H9 (cell line): ENCODE data around the gene GRIA1. TPM values are rescaled to one million over a fixed set of nuclear protein-coding genes. Genes with fewer than 3 reads are reported as not detected.

Source experiments
- DNase-seq: peaks from one replicate; pipeline ENCODE4 v3.0.0-alpha.2; 2017
- H2AFZ ChIP-seq: one replicate; pipeline ENCODE4 v1.6.1; 2013; ENCODE audit warnings: mild to moderate bottlenecking, low read length, control low read depth, moderate library complexity
- H2AK5ac ChIP-seq: 2 replicates; pipeline ENCODE4 v1.6.1; 2013; ENCODE audit warnings: low read length, control low read depth, mixed read lengths; ENCODE audit not compliant: insufficient read length
- H2BK120ac ChIP-seq: one replicate; pipeline ENCODE4 v1.6.1; 2013; ENCODE audit warnings: low read depth, mild to moderate bottlenecking, low read length, control low read depth, inconsistent platforms; ENCODE audit not compliant: poor library complexity, severe bottlenecking
- H2BK12ac ChIP-seq: 2 replicates; pipeline ENCODE4 v1.6.1; 2013; ENCODE audit warnings: low read length, control low read depth, mixed read lengths, low read depth; ENCODE audit not compliant: insufficient read length
- H2BK15ac ChIP-seq: 2 replicates; pipeline ENCODE4 v1.6.1; 2013; ENCODE audit warnings: low read depth, low read length, control low read depth
- H2BK20ac ChIP-seq: one replicate; pipeline ENCODE4 v1.6.1; 2013; ENCODE audit warnings: low read depth, mild to moderate bottlenecking, low read length, control low read depth, inconsistent platforms; ENCODE audit not compliant: poor library complexity, severe bottlenecking
- H2BK5ac ChIP-seq: 2 replicates; pipeline ENCODE4 v1.6.1; 2013; ENCODE audit warnings: low read length, control low read depth, mixed read lengths; ENCODE audit not compliant: insufficient read length
- H3K14ac ChIP-seq: 2 replicates; pipeline ENCODE4 v1.6.1; 2013; ENCODE audit warnings: low read length, control low read depth; ENCODE audit not compliant: insufficient read depth
- H3K18ac ChIP-seq: 2 replicates; pipeline ENCODE4 v1.6.1; 2013; ENCODE audit warnings: low read depth, mild to moderate bottlenecking, mixed read lengths, low read length, control low read depth; ENCODE audit not compliant: insufficient read length
- H3K23ac ChIP-seq: 2 replicates; pipeline ENCODE4 v1.6.1; 2013; ENCODE audit warnings: low read length, control low read depth, mixed read lengths, low read depth; ENCODE audit not compliant: insufficient read length
- H3K23me2 ChIP-seq: 2 replicates; pipeline ENCODE4 v1.6.1; 2013; ENCODE audit warnings: low read depth, mild to moderate bottlenecking, mixed read lengths, low read length, control low read depth; ENCODE audit not compliant: insufficient read length, poor library complexity, severe bottlenecking
- H3K27ac ChIP-seq: 2 replicates; pipeline ENCODE4 v1.5.1; 2013; ENCODE audit warnings: low read length, control low read depth, mixed read lengths, low read depth; ENCODE audit not compliant: insufficient read length
- H3K27me3 ChIP-seq: 2 replicates; pipeline ENCODE4 v1.6.1; 2013; ENCODE audit warnings: low read length, control low read depth, inconsistent platforms; ENCODE audit not compliant: insufficient read depth
- H3K4ac ChIP-seq: 2 replicates; pipeline ENCODE4 v1.6.1; 2013; ENCODE audit warnings: low read depth, mild to moderate bottlenecking, control low read depth, inconsistent platforms, low read length, moderate library complexity
- H3K4me1 ChIP-seq: 2 replicates; pipeline ENCODE4 v1.6.1; 2013; ENCODE audit warnings: low read length, control low read depth, inconsistent platforms; ENCODE audit not compliant: insufficient read depth
- H3K4me2 ChIP-seq: 2 replicates; pipeline ENCODE4 v1.6.1; 2013; ENCODE audit warnings: low read length, control low read depth, mixed read lengths; ENCODE audit not compliant: insufficient read length, insufficient read depth
- H3K56ac ChIP-seq: 2 replicates; pipeline ENCODE4 v1.6.1; 2013; ENCODE audit warnings: low read depth, mild to moderate bottlenecking, mixed read lengths, low read length, control low read depth; ENCODE audit not compliant: insufficient read length
- H3K79me1 ChIP-seq: 2 replicates; pipeline ENCODE4 v1.6.1; 2013; ENCODE audit warnings: low read depth, mild to moderate bottlenecking, moderate library complexity, low read length, control low read depth, inconsistent platforms; ENCODE audit not compliant: insufficient read depth, poor library complexity, severe bottlenecking
- H3K79me2 ChIP-seq: 2 replicates; pipeline ENCODE4 v1.6.1; 2013; ENCODE audit warnings: low read length, control low read depth, inconsistent platforms; ENCODE audit not compliant: insufficient read depth
- H3K9ac ChIP-seq: 2 replicates; pipeline ENCODE4 v1.6.1; 2013; ENCODE audit warnings: low read length, control low read depth, mixed read lengths; ENCODE audit not compliant: insufficient read length; ENCODE audit errors: extremely low read depth
- H3K9me3 ChIP-seq: one replicate; pipeline ENCODE4 v1.6.1; 2013; ENCODE audit warnings: low read depth, low read length, inconsistent platforms; ENCODE audit not compliant: control insufficient read depth
- H3T11ph ChIP-seq: one replicate; pipeline ENCODE4 v1.6.1; 2013; ENCODE audit warnings: mild to moderate bottlenecking, low read length, control low read depth, inconsistent platforms
- H4K20me1 ChIP-seq: one replicate; pipeline ENCODE4 v1.6.1; 2013; ENCODE audit not compliant: control insufficient read depth, insufficient read length, insufficient read depth
- H4K5ac ChIP-seq: 2 replicates; pipeline ENCODE4 v1.6.1; 2013; ENCODE audit warnings: low read depth, mild to moderate bottlenecking, mixed read lengths, low read length, control low read depth; ENCODE audit not compliant: insufficient read length
- H4K8ac ChIP-seq: replicated peaks from 2 replicates; pipeline ENCODE4 v1.6.1; 2013; ENCODE audit warnings: low read length, control low read depth, mixed read lengths, low read depth; ENCODE audit not compliant: insufficient read length
- H4K91ac ChIP-seq: 2 replicates; pipeline ENCODE4 v1.6.1; 2013; ENCODE audit warnings: low read depth, mild to moderate bottlenecking, moderate library complexity, mixed read lengths, low read length, control low read depth; ENCODE audit not compliant: insufficient read length
- H3K27ac Mint-ChIP-seq, 3 experiments: 2 replicates in 2 of 3; 3 replicates in 1 of 3; pipeline ENCODE4 v1.8.0; 2020 to 2021; ENCODE audit warnings: mixed read lengths in 3 of 3, mild to moderate bottlenecking in 1 of 3, moderate library complexity in 1 of 3
- H3K27me3 Mint-ChIP-seq: 2 replicates; pipeline ENCODE4 v1.8.0; 2021; ENCODE audit warnings: low read depth, mild to moderate bottlenecking, moderate library complexity, mixed read lengths
- H3K36me3 Mint-ChIP-seq, 3 experiments: 2 replicates in 2 of 3; 3 replicates in 1 of 3; pipeline ENCODE4 v1.8.0; 2020 to 2021; ENCODE audit warnings: low read depth in 3 of 3, mixed read lengths in 3 of 3; ENCODE audit not compliant: insufficient read depth in 1 of 3
- H3K4me1 Mint-ChIP-seq, 2 experiments: 2 replicates each; pipeline ENCODE4 v1.8.0; 2020; ENCODE audit warnings: mixed read lengths in 2 of 2
- H3K4me3 Mint-ChIP-seq, 2 experiments: 2 replicates in 1 of 2; 3 replicates in 1 of 2; pipeline ENCODE4 v1.8.0; 2020 to 2021; ENCODE audit warnings: mild to moderate bottlenecking in 2 of 2, mixed read lengths in 2 of 2, moderate library complexity in 1 of 2
- H3K9me3 Mint-ChIP-seq, 2 experiments: 2 replicates in 1 of 2; 3 replicates in 1 of 2; pipeline ENCODE4 v1.8.0; 2020; ENCODE audit warnings: mild to moderate bottlenecking in 2 of 2, mixed read lengths in 2 of 2, moderate library complexity in 1 of 2
- WGBS: extraction: QIAGEN DNeasy Blood & Tissue Kit; methylation state at CpG from one replicate; pipeline ENCODE4 v1.1.7; 2013; ENCODE audit warnings: missing lambda C conversion rate, low lambda C conversion rate, mixed read lengths; ENCODE audit not compliant: insufficient read length; ENCODE audit errors: extremely low coverage; 5-methylcytosine and 5-hydroxymethylcytosine counted together
- total RNA-seq: library from RNA; stranded (reverse); gene quantifications from 2 replicates; pipeline ENCODE4 v1.2.1, GENCODE V29; 2021
- TF ChIP-seq, protein P1 (sequence below): fragments of 200-600 bp; sonication (generic); conservative IDR thresholded peaks from 3 replicates; pipeline ENCODE4 v1.8.0; 2021; ENCODE audit warnings: antibody characterized with exemption, mild to moderate bottlenecking

Gene GRIA1
- total RNA-seq, 1 experiment from 2014 or later: 0.52 TPM

DNA sequence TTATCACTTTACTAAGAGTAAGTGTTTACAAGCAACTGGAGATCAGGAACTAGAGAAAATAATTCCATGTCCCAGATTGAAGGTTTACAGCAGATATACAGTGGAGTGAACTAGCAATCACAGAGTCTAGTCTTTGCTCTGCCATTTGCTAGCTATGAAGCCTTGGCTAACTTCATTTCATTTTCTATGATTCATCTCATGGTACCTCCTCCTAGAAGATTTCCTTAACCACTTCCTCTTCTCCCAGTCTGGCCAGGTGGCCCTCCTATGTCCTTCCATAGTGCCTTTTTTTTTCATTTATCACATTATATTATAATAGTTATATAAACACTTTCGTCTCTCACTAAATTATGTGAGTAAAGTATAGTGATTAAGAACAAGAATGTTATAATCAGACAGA lies 52.1 kb downstream of the GRIA1 start:
- Histone ChIP-seq H3K9me3 (no peaks in the 10 kb centered on the region), H2BK20ac (no peak overlapping the region), H2AFZ (no peak overlapping the region)

More for the DNA sequence above, 52.1 kb downstream of the GRIA1 start:
- H3K4ac ChIP-seq: no peak overlapping the region
- TF ChIP-seq, protein P1, sequence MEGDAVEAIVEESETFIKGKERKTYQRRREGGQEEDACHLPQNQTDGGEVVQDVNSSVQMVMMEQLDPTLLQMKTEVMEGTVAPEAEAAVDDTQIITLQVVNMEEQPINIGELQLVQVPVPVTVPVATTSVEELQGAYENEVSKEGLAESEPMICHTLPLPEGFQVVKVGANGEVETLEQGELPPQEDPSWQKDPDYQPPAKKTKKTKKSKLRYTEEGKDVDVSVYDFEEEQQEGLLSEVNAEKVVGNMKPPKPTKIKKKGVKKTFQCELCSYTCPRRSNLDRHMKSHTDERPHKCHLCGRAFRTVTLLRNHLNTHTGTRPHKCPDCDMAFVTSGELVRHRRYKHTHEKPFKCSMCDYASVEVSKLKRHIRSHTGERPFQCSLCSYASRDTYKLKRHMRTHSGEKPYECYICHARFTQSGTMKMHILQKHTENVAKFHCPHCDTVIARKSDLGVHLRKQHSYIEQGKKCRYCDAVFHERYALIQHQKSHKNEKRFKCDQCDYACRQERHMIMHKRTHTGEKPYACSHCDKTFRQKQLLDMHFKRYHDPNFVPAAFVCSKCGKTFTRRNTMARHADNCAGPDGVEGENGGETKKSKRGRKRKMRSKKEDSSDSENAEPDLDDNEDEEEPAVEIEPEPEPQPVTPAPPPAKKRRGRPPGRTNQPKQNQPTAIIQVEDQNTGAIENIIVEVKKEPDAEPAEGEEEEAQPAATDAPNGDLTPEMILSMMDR: no peak
- no peaks in the 10 kb centered on the region for H3K36me3 Mint-ChIP-seq
- no peak overlapping the region for H3K4me2 ChIP-seq
- H2BK15ac ChIP-seq: no peak overlapping the region
- no peak overlapping the region for H3K23ac ChIP-seq
- no peaks in the 10 kb centered on the region for H3K27me3 ChIP-seq
- no peak overlapping the region for H3K18ac ChIP-seq
- no peaks in the 10 kb centered on the region for H3K27me3 Mint-ChIP-seq
- H3K4me1 Mint-ChIP-seq: peaks cover 2 to 3% of the 10 kb centered on the region in 2 experiments; a peak in 1 of 4 replicates
- H2AK5ac ChIP-seq: no peak overlapping the region
- peaks cover 0 to 2% of the 10 kb centered on the region in 2 experiments; a peak in 1 of 5 replicates for H3K9me3 Mint-ChIP-seq
- H3K4me3 Mint-ChIP-seq: no peak overlapping the region
- H3K23me2 ChIP-seq: no peaks in the 10 kb centered on the region
- H4K5ac ChIP-seq: no peak overlapping the region
- no peak overlapping the region for H3K27ac ChIP-seq
- H3K9ac ChIP-seq: no peak overlapping the region
- DNase-seq: no peak
- no peak overlapping the region for H2BK120ac ChIP-seq
- no CpG with 5 or more reads among the region's 1 CpG for WGBS
- no peak overlapping the region for H3K27ac Mint-ChIP-seq
- no peaks in the 10 kb centered on the region for H4K20me1 ChIP-seq
- no peak overlapping the region for H4K8ac ChIP-seq
- no peak overlapping the region for H3K14ac ChIP-seq
- H2BK12ac ChIP-seq: no peak overlapping the region
- no peaks in the 10 kb centered on the region for H3K79me1 ChIP-seq
- H2BK5ac ChIP-seq: no peak overlapping the region
- H3K79me2 ChIP-seq: no peaks in the 10 kb centered on the region
- no peaks in the 10 kb centered on the region for H3K4me1 ChIP-seq
- no peak overlapping the region for H3K56ac ChIP-seq
- no peak overlapping the region for H3T11ph ChIP-seq
- no peak overlapping the region for H4K91ac ChIP-seq
